Measurements from ENCODE around the gene TMEM185A. TPM values are rescaled to one million over a fixed set of nuclear protein-coding genes. Genes with fewer than 3 reads are reported as not detected.

Gene TMEM185A
- total RNA-seq: 16.4 and 17.7 TPM in 2 replicates

GRCh38 chrX:149631234-149632165 lies at the start of gene TMEM185A:
TSS of gene TMEM185A (minus strand) at chrX:149631792. CDS start at chrX:149631580, 212 bp downstream.

GRCh38 chrX:149595214-149595613 lies 36.4 kb downstream of the TMEM185A start, which contains the start of gene HSFX2:
TSS of gene HSFX2 (minus strand) at chrX:149595314. CDS start at chrX:149594700, 614 bp downstream.

GRCh38 chrX:149587359-149587758 lies 44.2 kb downstream of the TMEM185A start, which contains the start of gene MAGEA9B:
TSS of gene MAGEA9B (minus strand) at chrX:149587459. CDS start at chrX:149583179, 4,280 bp downstream.

GRCh38 chrX:149549701-149550100 lies 81.9 kb downstream of the TMEM185A start, which contains the start of gene HSFX3:
TSS of gene HSFX3 (minus strand) at chrX:149549924. CDS start at chrX:149549852, 72 bp downstream.

Other genes with a start within 250 kb of the TMEM185A start
- gene IDS, start 126.5 kb downstream of the TMEM185A start, total RNA-seq: 32.1 and 58.4 TPM in 2 replicates
- gene EOLA1, start 90.8 kb downstream of the TMEM185A start, total RNA-seq: 16.2 and 20.9 TPM in 2 replicates
- gene HSFX3, start 81.9 kb downstream of the TMEM185A start, total RNA-seq: not detected in 2 replicates
- gene MAGEA9B, start 44.3 kb downstream of the TMEM185A start, total RNA-seq: not detected in 2 replicates
- not detected in 2 replicates for gene HSFX2, start 36.5 kb downstream of the TMEM185A start, total RNA-seq
- gene MAGEA11, start 80.3 kb upstream of the TMEM185A start, total RNA-seq: under 0.01 TPM in 1 of 2 replicates, not detected in the other
- 0.87 and 2.0 TPM in 2 replicates for gene HSFX1, start 142.3 kb upstream of the TMEM185A start, total RNA-seq
- not detected in 2 replicates for gene MAGEA9, start 150.1 kb upstream of the TMEM185A start, total RNA-seq
- not detected in 2 replicates for gene MAGEA8, start 249.4 kb upstream of the TMEM185A start, total RNA-seq